ENCODE results near the gene NRXN3. TPM values are rescaled to one million over a fixed set of nuclear protein-coding genes. Genes with fewer than 3 reads are reported as not detected.

Gene NRXN3
- total RNA-seq, 3 donors from 2014 or later, result 2.1 to 27.3 (median 2.6) TPM

GRCh38 chr14:79077096-79077495 lies 906.9 kb downstream of the NRXN3 start:
- DNase-seq (no peak), ATAC-seq (no peak)
- Histone ChIP-seq H3K9me3 (no peaks in the 10 kb centered on the region), H3K4me1 (ENCODE audit: low read depth) (no peaks in the 10 kb centered on the region), H3K36me3 (ENCODE audit: low read depth) (no peaks in the 10 kb centered on the region), H3K4me3 (no peak overlapping the region)
- no peak for TF ChIP-seq CTCF (IDR thresholded peaks at IDR 0.05)
- intact Hi-C loops (cut with DNase I, micrococcal nuclease), result no loop called here

- no peak for ATAC-seq
Observed at GRCh38 chr14:79080040-79080439, 909.9 kb downstream of the NRXN3 start.

GRCh38 chr14:79082883-79083282 lies 912.7 kb downstream of the NRXN3 start:
- no peak for DNase-seq
- intact Hi-C loops (cut with DNase I, micrococcal nuclease), result no loop called here
- H3K4me3 ChIP-seq, result no peak overlapping the region
- no peaks in the 10 kb centered on the region for H3K36me3 ChIP-seq (ENCODE audit: low read depth)
- no peaks in the 10 kb centered on the region for H3K4me1 ChIP-seq (ENCODE audit: low read depth)
- TF ChIP-seq CTCF (IDR thresholded peaks at IDR 0.05), result no peak
- no peak for ATAC-seq
- H3K9me3 ChIP-seq, result no peaks in the 10 kb centered on the region

More at GRCh38 chr14:79080040-79080439, 909.9 kb downstream of the NRXN3 start:
- DNase-seq, result no peak
- H3K4me3 ChIP-seq, result no peak overlapping the region
- intact Hi-C loops (cut with DNase I, micrococcal nuclease), result no loop called here
- no peaks in the 10 kb centered on the region for H3K9me3 ChIP-seq
- no peaks in the 10 kb centered on the region for H3K36me3 ChIP-seq (ENCODE audit: low read depth)
- no peak for TF ChIP-seq CTCF (IDR thresholded peaks at IDR 0.05)
- no peaks in the 10 kb centered on the region for H3K4me1 ChIP-seq (ENCODE audit: low read depth)

- TF ChIP-seq CTCF (IDR thresholded peaks at IDR 0.05), result no peak
- no peak for DNase-seq
- intact Hi-C loops (cut with DNase I, micrococcal nuclease), result no loop called here
- Histone ChIP-seq H3K4me1 (ENCODE audit: low read depth) (no peaks in the 10 kb centered on the region), H3K36me3 (ENCODE audit: low read depth) (no peaks in the 10 kb centered on the region), H3K4me3 (no peak overlapping the region), H3K9me3 (no peaks in the 10 kb centered on the region)
- no peak for ATAC-seq
Observed at GRCh38 chr14:79083356-79083755, 913.2 kb downstream of the NRXN3 start.

- no peaks in the 10 kb centered on the region for H3K9me3 ChIP-seq
- no peak overlapping the region for H3K4me3 ChIP-seq
- H3K36me3 ChIP-seq (ENCODE audit: low read depth), result no peaks in the 10 kb centered on the region
- no peak for DNase-seq
- intact Hi-C loops (cut with DNase I, micrococcal nuclease), result no loop called here
- no peak for ATAC-seq
- H3K4me1 ChIP-seq (ENCODE audit: low read depth), result no peaks in the 10 kb centered on the region
- no peak for TF ChIP-seq CTCF (IDR thresholded peaks at IDR 0.05)
Observed at GRCh38 chr14:79084861-79085260, 914.7 kb downstream of the NRXN3 start.

- no peak for TF ChIP-seq CTCF (IDR thresholded peaks at IDR 0.05)
- intact Hi-C loops (cut with DNase I, micrococcal nuclease), result no loop called here
Observed at GRCh38 chr14:79089576-79089975, 919.4 kb downstream of the NRXN3 start.

More at GRCh38 chr14:79089576-79089975, 919.4 kb downstream of the NRXN3 start:
- H3K9me3 ChIP-seq, result no peaks in the 10 kb centered on the region
- H3K36me3 ChIP-seq (ENCODE audit: low read depth), result no peaks in the 10 kb centered on the region
- H3K4me1 ChIP-seq (ENCODE audit: low read depth), result no peaks in the 10 kb centered on the region
- no peak for DNase-seq
- H3K4me3 ChIP-seq, result no peak overlapping the region
- ATAC-seq, result no peak
